ENCODE results near the gene RAD18.

Gene RAD18

DNA sequence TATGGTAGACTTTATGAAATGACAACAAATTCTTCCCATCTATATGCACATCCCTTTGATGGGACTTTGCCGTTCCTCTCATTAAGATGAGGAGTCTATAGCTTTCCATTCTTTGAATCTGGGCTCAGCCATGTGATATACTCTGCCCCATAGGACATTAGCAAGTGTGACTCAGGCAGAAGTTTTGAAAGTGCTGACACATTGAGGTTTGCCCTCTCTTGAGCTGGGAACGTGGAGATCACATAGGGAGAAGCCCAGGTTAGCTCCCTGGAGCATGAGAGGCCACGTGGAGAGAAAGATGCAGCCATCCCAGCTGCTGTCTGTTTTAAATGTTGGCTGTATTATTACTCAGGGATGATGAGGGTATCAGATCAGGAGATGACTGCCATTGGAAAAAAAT, 126.1 kb downstream of the RAD18 start:
- no peak for DNase-seq (ENCODE audit: low read depth in 2 of 3, low spot score in 2 of 3)

DNA sequence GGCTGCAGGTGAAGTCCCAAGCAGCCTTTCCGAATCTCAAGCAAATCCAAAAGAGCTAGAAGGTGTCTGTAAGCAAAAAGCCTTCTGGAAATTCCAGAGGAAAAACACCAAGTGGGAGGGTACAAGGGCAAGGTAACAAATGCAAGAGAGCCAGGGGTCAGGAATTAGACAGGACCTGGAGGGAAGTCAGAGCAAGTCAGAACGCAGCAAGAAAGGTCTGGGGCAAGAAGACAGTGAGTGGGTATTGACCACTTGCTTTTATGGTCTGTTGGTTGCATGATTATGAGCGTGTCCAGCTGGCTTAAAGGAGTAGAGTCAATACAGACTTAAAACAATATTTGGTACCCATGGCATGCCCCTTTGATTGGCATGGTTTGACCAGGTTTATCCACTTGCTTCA, 127.2 kb downstream of the RAD18 start:
- no peak for DNase-seq (ENCODE audit: low read depth in 2 of 3, low spot score in 2 of 3)

DNA sequence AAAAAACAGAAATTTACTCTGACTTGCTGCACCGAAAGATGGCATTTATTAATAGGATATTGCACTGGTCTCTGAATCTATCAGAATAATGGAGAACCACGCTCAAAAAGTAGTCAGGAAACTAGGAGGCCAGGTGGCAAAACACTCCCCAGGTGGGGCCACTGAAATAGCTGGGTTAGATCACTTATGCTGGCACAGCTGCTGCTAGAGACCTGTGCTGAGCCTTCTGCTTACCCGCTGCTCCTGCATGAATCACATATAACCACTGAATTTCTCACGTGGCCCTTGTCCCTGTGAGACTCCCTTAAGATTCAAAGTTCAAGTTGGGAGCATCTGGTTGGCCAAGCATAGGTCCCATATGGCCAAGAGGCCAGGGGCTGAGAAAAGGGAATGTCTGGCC, 127.9 kb downstream of the RAD18 start:
- DNase-seq (ENCODE audit: low read depth in 2 of 3, low spot score in 2 of 3): no peak

DNA sequence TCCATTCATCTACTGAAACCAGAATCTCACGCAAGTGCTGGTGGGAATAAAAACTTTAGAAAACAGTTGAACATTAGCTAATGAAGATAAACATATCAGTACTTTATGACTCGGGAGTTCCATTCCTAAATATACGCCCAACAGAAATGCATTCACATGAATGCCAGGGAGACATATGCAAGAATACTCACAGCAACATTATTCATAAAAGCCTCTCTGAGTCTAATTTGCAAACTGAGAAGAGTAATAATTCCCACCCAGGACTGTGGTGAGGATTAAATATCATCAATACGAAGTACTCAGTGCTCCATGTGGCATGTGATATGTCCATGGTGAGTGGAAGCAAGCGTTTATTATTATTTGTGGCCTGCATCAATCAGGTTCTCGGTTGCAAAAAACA, 128.3 kb downstream of the RAD18 start:
- DNase-seq (ENCODE audit: low read depth in 2 of 3, low spot score in 2 of 3): no peak

DNA sequence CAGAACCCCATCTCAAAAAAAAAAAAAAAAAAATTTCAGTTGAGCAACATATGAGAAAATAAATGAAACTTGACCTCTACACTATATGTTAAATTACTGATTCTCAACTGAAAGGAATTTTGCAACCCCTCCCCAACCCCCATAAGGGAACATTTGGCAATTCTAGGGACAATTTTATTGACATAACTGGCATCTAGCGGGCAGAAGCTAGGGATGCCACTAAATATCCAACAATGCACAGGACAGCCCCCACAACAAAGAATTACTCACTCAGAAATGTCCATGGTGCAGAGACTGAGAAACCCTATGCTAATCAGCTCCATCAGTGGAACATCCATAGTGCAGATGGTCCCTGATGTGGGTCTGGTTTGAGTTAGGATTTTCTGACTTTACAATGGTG, 135.6 kb downstream of the RAD18 start:
- DNase-seq (ENCODE audit: low read depth in 2 of 3, low spot score in 2 of 3): no peak

All from activated CD8-positive, alpha-beta memory T cell treated with anti-CD3 and anti-CD28 coated beads for 48 hours (primary cell).